Liver (tissue), 9 donors: ENCODE results near the gene C10orf71. TPM values are rescaled to one million over a fixed set of nuclear protein-coding genes. Genes with fewer than 3 reads are reported as not detected.

ENCODE experiments used
- DNase-seq: peaks from one replicate; pipeline ENCODE4 v3.0.0-alpha.2; 2017; ENCODE audit warnings: low spot score
- H3K27ac ChIP-seq, 2 donors: one replicate each; pipeline ENCODE4 v1.7.0; 2013; ENCODE audit warnings: inconsistent platforms in 2 of 2, low read length in 2 of 2, control low read depth in 1 of 2, low read depth in 1 of 2, mild to moderate bottlenecking in 1 of 2
- H3K27me3 ChIP-seq, 4 donors: one replicate each; pipeline versions ENCODE4 v1.6.1 to v1.7.0; 2013; ENCODE audit warnings: low read length in 3 of 4, inconsistent platforms in 1 of 4, mild to moderate bottlenecking in 1 of 4, moderate library complexity in 1 of 4; ENCODE audit not compliant: control insufficient read depth in 4 of 4, insufficient read depth in 4 of 4
- H3K36me3 ChIP-seq, 4 donors: one replicate each; pipeline versions ENCODE4 v1.6.1 to v1.7.0; 2013; ENCODE audit warnings: low read length in 3 of 4, mild to moderate bottlenecking in 3 of 4, low read depth in 1 of 4, moderate library complexity in 1 of 4; ENCODE audit not compliant: control insufficient read depth in 4 of 4, insufficient read depth in 3 of 4
- H3K4me1 ChIP-seq, 4 donors: one replicate each; pipeline versions ENCODE4 v1.6.1 to v1.7.0; 2013; ENCODE audit warnings: low read length in 3 of 4, mild to moderate bottlenecking in 3 of 4, moderate library complexity in 1 of 4; ENCODE audit not compliant: control insufficient read depth in 4 of 4, insufficient read depth in 4 of 4
- H3K4me3 ChIP-seq, 3 donors: one replicate each; pipeline versions ENCODE4 v1.6.1 to v1.7.0; 2013; ENCODE audit warnings: low read length in 3 of 3, control low read depth in 1 of 3, low read depth in 1 of 3, mild to moderate bottlenecking in 1 of 3
- H3K9ac ChIP-seq, 2 donors: one replicate each; pipeline ENCODE4 v1.7.0; 2013; ENCODE audit warnings: low read length in 2 of 2, mild to moderate bottlenecking in 2 of 2, moderate library complexity in 2 of 2, control low read depth in 1 of 2, low read depth in 1 of 2
- H3K9me3 ChIP-seq, 4 donors: one replicate each; pipeline versions ENCODE4 v1.6.1 to v1.7.0; 2013; ENCODE audit warnings: low read length in 3 of 4; ENCODE audit not compliant: control insufficient read depth in 4 of 4
- ATF3 ChIP-seq: IDR thresholded peaks from 2 replicates; pipeline ENCODE4 v1.6.1; 2016; ENCODE audit warnings: antibody characterized with exemption
- EGR1 ChIP-seq, 2 donors: IDR thresholded peaks; 2 replicates each; pipeline ENCODE4 v1.6.1; 2016 to 2018; ENCODE audit warnings: antibody characterized with exemption in 2 of 2, low read depth in 2 of 2
- FOXA1 ChIP-seq: IDR thresholded peaks from 2 replicates; pipeline ENCODE4 v1.6.1; 2016; ENCODE audit warnings: antibody characterized with exemption
- FOXA2 ChIP-seq: IDR thresholded peaks from 2 replicates; pipeline ENCODE4 v1.6.1; 2016; ENCODE audit warnings: antibody characterized with exemption
- GABPA ChIP-seq, 2 donors: IDR thresholded peaks in 1 of 2; conservative IDR thresholded peaks in 1 of 2; 2 replicates each; pipeline ENCODE4 v1.6.1; 2016; ENCODE audit warnings: antibody characterized with exemption in 2 of 2, mild to moderate bottlenecking in 1 of 2, moderate library complexity in 1 of 2
- HNF4A ChIP-seq, 2 donors: conservative IDR thresholded peaks; 2 replicates each; pipeline ENCODE4 v1.6.1; 2016; ENCODE audit warnings: antibody characterized with exemption in 2 of 2, mild to moderate bottlenecking in 2 of 2
- HNF4G ChIP-seq: IDR thresholded peaks from 2 replicates; pipeline ENCODE4 v1.6.1; 2016; ENCODE audit warnings: antibody characterized with exemption
- JUND ChIP-seq, 2 donors: IDR thresholded peaks; 2 replicates each; pipeline ENCODE4 v1.6.1; 2016; ENCODE audit warnings: antibody characterized with exemption in 2 of 2
- NR2F2 ChIP-seq: IDR thresholded peaks from 2 replicates; pipeline ENCODE4 v1.6.1; 2016; ENCODE audit warnings: antibody characterized with exemption
- RAD21 ChIP-seq, 2 donors: IDR thresholded peaks; 2 replicates each; pipeline ENCODE4 v1.6.1; 2016; ENCODE audit warnings: antibody characterized with exemption in 2 of 2, mild to moderate bottlenecking in 2 of 2
- RXRA ChIP-seq, 2 donors: IDR thresholded peaks; 2 replicates each; pipeline ENCODE4 v1.6.1; 2017 to 2018; ENCODE audit warnings: antibody characterized with exemption in 2 of 2, mild to moderate bottlenecking in 1 of 2
- SP1 ChIP-seq: IDR thresholded peaks from 2 replicates; pipeline ENCODE4 v1.6.1; 2018; ENCODE audit warnings: antibody characterized with exemption, mild to moderate bottlenecking
- TAF1 ChIP-seq: conservative IDR thresholded peaks from 2 replicates; pipeline ENCODE4 v1.6.1; 2016; ENCODE audit warnings: antibody characterized with exemption, mild to moderate bottlenecking
- YY1 ChIP-seq: IDR thresholded peaks from 2 replicates; pipeline ENCODE4 v1.6.1; 2016; ENCODE audit warnings: antibody characterized with exemption, mild to moderate bottlenecking
- ZBTB33 ChIP-seq: IDR thresholded peaks from 2 replicates; pipeline ENCODE4 v1.6.1; 2016; ENCODE audit warnings: antibody characterized with exemption
- WGBS: extraction: QIAGEN DNeasy Blood & Tissue Kit; methylation state at CpG from one replicate; pipeline ENCODE4 v1.1.7; 2013; 5-methylcytosine and 5-hydroxymethylcytosine counted together
- polyA plus RNA-seq, 2 donors: library from polyadenylated mRNA; stranded (reverse) in 1 of 2; unstranded in 1 of 2; fragments of 200-250 nt in 1 of 2; fragments of >200 nt in 1 of 2; fragmentation: Nextera tagmentation in 1 of 2; extraction: Ambion mirVana in 1 of 2; gene quantifications; one replicate each; pipeline versions ENCODE4 v1.2.1 to v1.2.3, GENCODE V29; 2013 to 2015
- total RNA-seq, 2 donors: library from RNA; depleted of rRNA; stranded (reverse); fragments of >200 nt; gene quantifications; one replicate each; pipeline ENCODE4 v1.2.3, GENCODE V29; 2014
- TF ChIP-seq, protein P1 (sequence below): IDR thresholded peaks from 2 replicates; pipeline ENCODE4 v1.6.1; 2016; ENCODE audit warnings: antibody characterized with exemption, mild to moderate bottlenecking
- TF ChIP-seq, protein P2 (sequence below): IDR thresholded peaks from 2 replicates; pipeline ENCODE4 v1.6.1; 2016; ENCODE audit warnings: antibody characterized with exemption
- donor health status: healthy.
- donor health status: healthy.
- donor health status: healthy.
- donor health status: healthy.
- donor health status: healthy.

The C10orf71 gene
- total and polyA plus RNA-seq, 4 donors: 0.03 TPM; not detected in 3

- H3K27ac ChIP-seq: no peak overlapping the region
- no peaks in the 10 kb centered on the region for H3K9me3 ChIP-seq
Observed at GRCh38 chr10:49320191-49320590, 21.2 kb downstream of the C10orf71 start.

GRCh38 chr10:49321021-49321420 is 22.1 kb downstream of the C10orf71 start:
- 64% methylated on average over 3 of the region's 3 CpGs for WGBS
- Histone ChIP-seq H3K27ac (no peak overlapping the region), H3K4me3 (no peak overlapping the region), H3K9ac (no peak overlapping the region), H3K9me3 (no peaks in the 10 kb centered on the region), H3K27me3 (no peaks in the 10 kb centered on the region), H3K36me3 (no peaks in the 10 kb centered on the region), H3K4me1 (no peaks in the 10 kb centered on the region)
- no peak for TF ChIP-seq EGR1 (IDR thresholded peaks at IDR 0.05; ENCODE audit: low read depth in 2 of 2)
- no peak for TF ChIP-seq YY1
- no peak for TF ChIP-seq RAD21 (IDR thresholded peaks at IDR 0.05)
- DNase-seq: no peak

More at GRCh38 chr10:49320191-49320590, 21.2 kb downstream of the C10orf71 start:
- TF ChIP-seq HNF4G (no peak), FOXA1 (no peak), ATF3 (no peak), YY1 (no peak), GABPA (IDR thresholded peaks at IDR 0.05 in 1 of 2, conservative IDR thresholded peaks at IDR 0.05 in 1 of 2) (no peak), NR2F2 (no peak)
- TF ChIP-seq, protein P1, sequence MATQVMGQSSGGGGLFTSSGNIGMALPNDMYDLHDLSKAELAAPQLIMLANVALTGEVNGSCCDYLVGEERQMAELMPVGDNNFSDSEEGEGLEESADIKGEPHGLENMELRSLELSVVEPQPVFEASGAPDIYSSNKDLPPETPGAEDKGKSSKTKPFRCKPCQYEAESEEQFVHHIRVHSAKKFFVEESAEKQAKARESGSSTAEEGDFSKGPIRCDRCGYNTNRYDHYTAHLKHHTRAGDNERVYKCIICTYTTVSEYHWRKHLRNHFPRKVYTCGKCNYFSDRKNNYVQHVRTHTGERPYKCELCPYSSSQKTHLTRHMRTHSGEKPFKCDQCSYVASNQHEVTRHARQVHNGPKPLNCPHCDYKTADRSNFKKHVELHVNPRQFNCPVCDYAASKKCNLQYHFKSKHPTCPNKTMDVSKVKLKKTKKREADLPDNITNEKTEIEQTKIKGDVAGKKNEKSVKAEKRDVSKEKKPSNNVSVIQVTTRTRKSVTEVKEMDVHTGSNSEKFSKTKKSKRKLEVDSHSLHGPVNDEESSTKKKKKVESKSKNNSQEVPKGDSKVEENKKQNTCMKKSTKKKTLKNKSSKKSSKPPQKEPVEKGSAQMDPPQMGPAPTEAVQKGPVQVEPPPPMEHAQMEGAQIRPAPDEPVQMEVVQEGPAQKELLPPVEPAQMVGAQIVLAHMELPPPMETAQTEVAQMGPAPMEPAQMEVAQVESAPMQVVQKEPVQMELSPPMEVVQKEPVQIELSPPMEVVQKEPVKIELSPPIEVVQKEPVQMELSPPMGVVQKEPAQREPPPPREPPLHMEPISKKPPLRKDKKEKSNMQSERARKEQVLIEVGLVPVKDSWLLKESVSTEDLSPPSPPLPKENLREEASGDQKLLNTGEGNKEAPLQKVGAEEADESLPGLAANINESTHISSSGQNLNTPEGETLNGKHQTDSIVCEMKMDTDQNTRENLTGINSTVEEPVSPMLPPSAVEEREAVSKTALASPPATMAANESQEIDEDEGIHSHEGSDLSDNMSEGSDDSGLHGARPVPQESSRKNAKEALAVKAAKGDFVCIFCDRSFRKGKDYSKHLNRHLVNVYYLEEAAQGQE: no peak
- Histone ChIP-seq H3K4me3 (no peak overlapping the region), H3K36me3 (no peaks in the 10 kb centered on the region), H3K27me3 (no peaks in the 10 kb centered on the region), H3K4me1 (no peaks in the 10 kb centered on the region), H3K9ac (no peak overlapping the region)
- no peak for DNase-seq
- WGBS: 93% methylated on average over 2 of the region's 2 CpGs

- Histone ChIP-seq H3K9me3 (no peaks in the 10 kb centered on the region), H3K27ac (no peak overlapping the region), H3K27me3 (no peaks in the 10 kb centered on the region), H3K4me1 (no peaks in the 10 kb centered on the region), H3K36me3 (no peaks in the 10 kb centered on the region), H3K4me3 (no peak overlapping the region), H3K9ac (no peak overlapping the region)
- 88% methylated on average over 26 of the region's 26 CpGs for WGBS
- DNase-seq: peak; percentile 22
- TF ChIP-seq YY1 (no peak), FOXA1 (no peak), EGR1 (IDR thresholded peaks at IDR 0.05; ENCODE audit: low read depth in 2 of 2) (no peak), ZBTB33 (no peak), SP1 (no peak), RXRA (IDR thresholded peaks at IDR 0.05) (no peak), FOXA2 (no peak), RAD21 (IDR thresholded peaks at IDR 0.05) (no peak), HNF4A (conservative IDR thresholded peaks at IDR 0.05) (no peak), GABPA (IDR thresholded peaks at IDR 0.05 in 1 of 2, conservative IDR thresholded peaks at IDR 0.05 in 1 of 2) (no peak), ATF3 (no peak), JUND (IDR thresholded peaks at IDR 0.05) (no peak), TAF1 (no peak), NR2F2 (no peak), HNF4G (no peak)
- TF ChIP-seq, protein P2, sequence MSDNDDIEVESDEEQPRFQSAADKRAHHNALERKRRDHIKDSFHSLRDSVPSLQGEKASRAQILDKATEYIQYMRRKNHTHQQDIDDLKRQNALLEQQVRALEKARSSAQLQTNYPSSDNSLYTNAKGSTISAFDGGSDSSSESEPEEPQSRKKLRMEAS: no peak
- TF ChIP-seq, protein P1: no peak
Observed at GRCh38 chr10:49322371-49323170, 23.6 kb downstream of the C10orf71 start.
